SKM-1 treated with dmso at 0.1 percent for 144 hours (cell line): ENCODE results near the gene ABCC8.

Experiments
- DNase-seq: peaks from one replicate; lab custom pipeline; 2025; ENCODE audit not compliant: unreplicated experiment; lab: John Stamatoyannopoulos, UW

ABCC8 gene

DNA sequence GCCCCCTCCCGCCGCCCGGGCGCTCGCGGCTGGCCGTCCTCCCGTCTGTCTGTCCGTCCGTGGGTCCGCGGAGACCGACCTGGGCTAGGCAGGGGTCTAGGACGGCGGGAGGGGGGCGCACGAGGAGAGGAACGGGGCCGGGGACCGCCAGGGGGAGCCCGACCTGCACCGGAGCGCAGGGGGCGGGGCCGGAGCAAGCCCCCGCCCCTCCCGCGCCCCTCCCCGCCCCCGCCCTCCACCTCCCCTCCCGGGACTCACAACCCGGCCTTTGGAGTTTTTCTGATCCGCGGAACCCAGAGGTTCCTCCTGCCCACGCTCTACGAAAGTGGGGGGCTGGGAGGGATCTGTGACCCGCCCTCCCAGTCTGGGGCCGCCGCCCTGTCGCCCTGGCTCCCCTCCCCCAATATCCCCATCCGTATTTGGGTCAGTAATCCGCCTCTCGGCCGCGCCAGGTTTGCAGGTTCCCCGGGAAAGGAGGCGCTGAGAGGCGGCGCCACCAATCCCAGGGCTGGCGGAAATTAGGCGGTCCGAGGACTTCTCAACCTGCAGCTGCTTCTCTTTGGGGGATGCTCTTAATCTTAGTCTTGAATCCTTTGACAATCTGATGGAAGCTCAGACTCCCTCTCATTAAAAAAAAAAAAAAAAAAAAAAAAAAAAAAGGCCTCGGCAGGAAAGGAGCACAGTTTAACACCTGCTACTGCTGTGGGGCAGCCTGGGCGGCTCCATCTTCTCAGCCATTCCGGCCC lies 87.3 kb downstream of the ABCC8 start:
- peak; percentile 50 for DNase-seq

DNA sequence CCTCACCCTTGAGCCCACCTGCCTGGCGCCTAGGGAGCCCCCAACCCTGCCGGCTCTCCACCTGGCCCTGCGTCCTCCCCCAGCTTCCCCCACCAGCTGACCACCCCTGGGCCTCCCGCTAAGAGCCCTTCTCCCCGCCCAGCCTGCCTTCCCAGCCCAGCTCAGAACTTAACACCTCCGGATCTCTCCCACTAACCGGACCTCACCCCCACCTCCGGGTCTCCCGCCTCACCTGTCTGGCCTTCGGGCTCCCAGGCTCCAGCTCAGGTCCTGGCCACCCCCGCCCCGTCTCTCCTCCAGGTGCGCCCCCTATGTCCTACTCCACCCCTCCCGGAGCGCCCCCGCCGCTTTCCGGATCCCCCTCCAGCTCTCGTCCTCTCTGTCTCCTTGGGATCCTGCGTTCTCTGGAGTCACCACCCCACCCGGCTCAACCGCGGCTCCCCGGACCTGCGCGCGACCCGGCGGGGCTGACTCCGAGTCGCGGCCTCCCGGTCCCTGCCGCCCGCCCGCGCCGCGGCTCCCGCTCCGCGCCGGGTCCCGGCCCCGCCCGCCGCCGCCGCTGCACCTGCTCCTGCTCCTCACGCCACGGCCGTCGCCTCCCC lies 87.9 kb downstream of the ABCC8 start, which contains the start of gene KCNJ11:
TSS of gene KCNJ11 (minus strand) at position 51 of the 602 bp plus-strand sequence. CDS start 568 bp downstream, outside the sequence.
- DNase-seq, result no peak

DNA sequence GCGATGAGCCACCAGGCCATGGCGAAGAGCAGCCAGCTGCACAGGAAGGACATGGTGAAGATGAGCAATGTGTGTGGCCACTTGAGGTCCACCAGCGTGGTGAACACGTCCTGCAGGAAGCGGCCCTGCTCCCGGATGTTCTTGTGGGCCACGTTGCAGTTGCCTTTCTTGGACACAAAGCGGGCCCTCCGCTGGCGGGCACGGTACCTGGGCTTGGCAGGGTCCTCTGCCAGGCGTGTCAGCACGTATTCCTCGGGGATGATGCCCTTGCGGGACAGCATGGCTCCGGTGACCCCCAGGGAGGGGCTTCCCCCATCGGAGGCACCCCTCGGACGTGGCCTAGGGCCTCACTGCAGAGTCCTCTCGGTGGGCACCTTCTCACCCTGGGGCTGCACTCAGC lies 88.8 kb downstream of the ABCC8 start:
- no peak for DNase-seq

- no peak for DNase-seq
These were observed 89.4 kb downstream of the ABCC8 start for GRCh38 chr11:17387254-17387653.

DNA sequence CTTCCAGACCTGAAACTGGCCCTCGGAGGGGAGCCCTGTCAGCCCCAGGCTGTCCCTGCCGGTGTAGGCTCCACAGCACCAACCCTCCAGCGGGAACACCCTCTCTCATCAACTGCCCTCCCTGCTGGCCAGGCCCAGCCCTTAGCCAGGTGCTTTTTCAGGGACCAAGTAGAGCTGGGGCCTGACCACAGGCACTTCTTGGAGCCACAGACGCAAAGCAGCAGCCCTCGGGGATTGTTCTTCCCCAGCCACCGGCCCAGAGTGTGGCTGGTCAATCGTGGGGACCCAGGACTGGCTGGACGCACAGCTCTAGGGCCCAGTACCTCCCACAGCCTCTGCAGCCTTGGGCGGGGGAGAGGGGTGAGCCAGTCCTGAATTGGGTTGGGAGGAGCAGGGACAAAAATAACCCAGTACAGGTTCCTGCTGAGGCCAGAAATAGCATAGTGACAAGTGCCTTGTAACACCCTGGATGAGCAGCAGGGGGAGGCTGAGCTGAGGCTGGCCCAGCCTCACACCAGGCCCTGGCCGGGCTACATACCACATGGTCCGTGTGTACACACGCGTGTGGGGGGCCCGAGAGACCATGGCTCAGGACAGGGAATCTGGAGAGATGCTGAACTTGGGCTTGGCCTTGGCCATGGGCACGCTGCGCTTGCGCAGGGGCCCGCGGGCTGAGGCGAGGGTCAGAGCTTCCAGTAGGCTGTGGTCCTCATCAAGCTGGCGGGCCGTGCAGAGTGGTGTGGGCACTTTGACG lies 90.1 kb downstream of the ABCC8 start:
- DNase-seq, result peak; percentile 71

DNA sequence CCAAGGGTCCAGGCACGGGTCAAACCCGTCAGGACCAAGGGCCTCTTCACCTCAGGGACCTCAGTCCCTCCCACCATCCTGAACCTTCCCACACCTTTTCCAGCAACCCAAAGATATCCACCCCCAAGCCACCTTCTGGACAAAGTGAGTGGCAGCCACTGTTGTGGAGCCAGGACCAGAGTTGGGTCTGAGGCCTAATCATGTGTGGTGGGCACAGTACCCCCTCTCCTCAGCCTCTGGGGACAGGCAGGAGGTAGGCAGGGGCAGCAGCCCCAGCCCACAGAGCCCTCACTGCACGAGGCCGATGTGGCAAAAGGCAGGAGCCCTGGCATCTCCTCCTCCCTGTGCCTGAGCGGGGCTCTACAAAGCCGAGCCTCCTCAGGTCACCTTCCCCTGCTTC lies 90.7 kb downstream of the ABCC8 start:
- DNase-seq, result no peak

DNA sequence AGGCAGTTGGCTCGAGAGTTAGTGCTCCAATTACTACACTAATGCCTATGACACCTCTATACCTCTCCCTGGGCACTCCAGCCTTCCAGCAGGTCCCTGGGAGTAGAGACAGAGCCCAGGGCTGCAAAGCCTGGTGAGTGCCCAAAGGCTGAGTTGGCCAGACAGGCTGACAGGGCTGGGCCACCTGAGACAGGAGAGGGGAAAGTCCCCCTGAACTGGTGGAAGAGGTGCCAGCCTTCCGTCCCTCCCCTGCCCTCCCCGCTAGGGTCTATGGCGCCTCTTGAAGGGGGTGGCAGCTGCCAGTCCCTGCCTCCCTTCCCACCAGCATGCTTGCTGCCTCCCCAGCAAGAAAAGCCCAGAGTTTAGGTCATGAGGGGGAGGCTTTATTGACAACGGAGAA lies 91.2 kb downstream of the ABCC8 start:
- no peak for DNase-seq

GRCh38 chr11:17384002-17384511 lies 92.6 kb downstream of the ABCC8 start:
- peak; percentile 61 for DNase-seq

GRCh38 chr11:17383461-17383860 lies 93.2 kb downstream of the ABCC8 start:
- DNase-seq, result peak; percentile 71

DNA sequence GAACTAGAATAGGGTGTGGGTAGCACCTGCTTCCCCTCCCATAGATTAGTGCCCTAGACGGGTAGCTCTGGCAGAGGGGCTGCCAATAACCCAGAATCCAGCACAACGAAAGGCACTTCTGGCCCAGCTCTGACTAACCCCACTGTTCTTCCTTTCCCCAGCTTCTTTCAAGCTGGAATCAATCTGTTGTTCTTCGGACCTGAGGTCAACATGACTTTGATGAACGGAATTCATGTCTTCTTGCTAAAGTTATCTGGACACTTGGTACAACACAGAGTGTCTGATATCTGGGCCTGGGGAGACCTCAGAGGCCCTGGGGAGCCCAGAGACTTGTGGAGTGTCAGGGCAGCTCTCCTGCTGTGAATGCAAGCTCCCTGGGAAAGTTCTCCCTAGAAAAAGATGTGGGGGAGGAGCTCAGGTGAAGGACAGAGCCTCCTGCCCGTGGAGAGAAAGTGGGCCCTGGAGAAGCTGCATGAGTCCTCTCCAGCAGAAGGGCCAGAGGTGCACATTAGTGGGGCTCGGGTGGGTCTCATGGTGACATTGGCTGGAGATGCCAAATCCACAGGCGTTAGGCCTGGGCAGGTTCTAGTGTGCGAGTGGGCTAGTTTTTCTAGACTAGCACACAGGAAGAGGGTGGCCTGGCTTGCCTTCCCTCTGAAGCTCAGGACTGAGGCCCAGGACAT lies 94.5 kb downstream of the ABCC8 start:
- no peak for DNase-seq

DNA sequence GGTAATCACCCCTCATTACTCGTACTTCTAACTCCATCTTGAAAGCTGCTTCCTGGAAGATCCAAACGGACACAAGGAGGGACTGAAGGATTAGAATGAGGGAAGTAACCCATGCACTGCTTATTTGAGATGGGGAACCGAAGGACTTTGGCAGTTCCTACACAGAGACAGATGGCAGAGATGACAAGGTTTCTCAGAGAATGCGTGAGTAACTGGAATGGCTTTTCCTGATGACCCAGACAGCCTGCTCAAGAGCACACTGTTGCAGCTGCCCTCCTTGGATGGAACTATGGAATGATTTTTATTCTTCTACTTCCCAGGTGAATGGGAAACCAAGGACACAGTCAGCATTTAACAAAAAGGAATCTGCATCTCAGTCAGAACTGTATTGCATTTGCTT lies 95.5 kb downstream of the ABCC8 start:
- DNase-seq, result no peak

DNA sequence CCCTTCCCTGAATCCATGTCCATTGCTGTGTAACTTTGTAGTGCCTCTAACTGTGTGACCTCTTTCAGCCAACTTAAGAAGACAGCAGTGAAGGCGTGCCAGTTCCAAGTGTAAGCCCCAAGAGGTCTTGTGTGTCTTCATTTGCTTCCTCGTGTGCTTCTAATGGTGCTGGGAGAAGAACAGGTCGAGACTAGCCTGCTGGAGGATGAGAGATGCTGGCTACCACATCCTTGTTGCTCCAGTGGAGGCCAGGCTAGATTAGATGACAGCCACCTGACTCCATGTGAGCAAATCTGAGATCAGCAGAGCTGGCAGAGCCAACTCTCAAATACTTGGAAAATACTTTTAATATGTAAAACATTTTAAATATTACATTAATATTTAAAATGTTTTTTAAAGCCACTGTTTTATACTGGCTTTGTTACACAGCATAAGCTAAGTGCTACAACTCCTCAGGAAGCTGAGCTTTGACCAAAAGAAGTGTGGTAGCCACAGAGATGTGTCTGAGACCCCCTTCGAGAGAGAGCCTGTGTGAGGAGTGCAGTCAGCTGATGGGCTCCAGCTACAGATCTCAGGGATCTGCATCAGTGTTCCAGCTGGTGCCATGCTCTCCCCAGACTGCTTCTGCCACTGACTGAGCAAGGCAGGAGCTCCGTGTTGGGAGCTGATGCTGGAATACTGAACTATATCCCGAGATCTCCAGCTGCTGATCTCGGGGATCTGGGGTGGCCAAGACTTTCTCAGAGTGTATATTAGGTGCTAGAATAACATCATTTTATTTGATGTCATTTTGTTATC lies 97.1 kb downstream of the ABCC8 start:
- DNase-seq, result no peak

- DNase-seq, result no peak
These were observed 98.0 kb downstream of the ABCC8 start for GRCh38 chr11:17378655-17379054.

DNA sequence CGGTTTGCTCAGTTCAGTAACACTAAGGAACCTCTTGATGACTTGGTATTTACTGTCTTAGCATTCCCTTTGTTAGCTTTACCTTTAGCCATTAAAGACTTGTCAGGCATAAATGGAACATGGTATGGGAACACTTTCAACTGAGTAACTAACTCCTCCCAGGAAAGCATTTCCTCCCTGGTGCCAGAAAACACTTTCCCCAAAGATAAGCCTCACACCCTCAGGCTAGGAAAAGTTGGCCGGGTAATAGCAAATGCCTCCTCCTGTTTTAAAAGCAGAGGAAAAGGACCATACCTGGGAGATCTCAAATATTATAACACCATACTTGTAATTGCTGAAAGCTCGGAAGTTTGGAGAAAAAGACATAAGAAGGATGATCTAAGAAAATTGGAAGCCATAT lies 100.2 kb downstream of the ABCC8 start:
- no peak for DNase-seq

DNA sequence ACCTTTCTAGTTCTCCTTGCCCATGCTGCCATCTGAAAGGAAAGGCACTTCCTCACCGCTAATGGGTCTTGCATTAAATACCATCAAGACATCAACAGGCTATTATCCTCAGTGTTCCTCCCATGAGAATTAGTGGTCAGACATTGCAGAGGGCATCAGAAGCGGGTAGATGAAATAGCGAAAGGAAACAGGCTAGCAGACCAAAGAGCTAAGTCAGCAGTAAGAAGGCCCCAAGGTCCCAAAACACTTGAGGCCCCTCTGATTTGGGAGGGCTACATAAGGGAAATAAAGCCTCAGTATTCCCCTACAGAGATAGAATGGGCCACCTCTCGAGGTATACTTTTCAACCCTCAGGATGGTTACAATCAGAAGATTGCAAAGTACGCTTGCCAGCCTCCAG lies 101.1 kb downstream of the ABCC8 start:
- no peak for DNase-seq

DNA sequence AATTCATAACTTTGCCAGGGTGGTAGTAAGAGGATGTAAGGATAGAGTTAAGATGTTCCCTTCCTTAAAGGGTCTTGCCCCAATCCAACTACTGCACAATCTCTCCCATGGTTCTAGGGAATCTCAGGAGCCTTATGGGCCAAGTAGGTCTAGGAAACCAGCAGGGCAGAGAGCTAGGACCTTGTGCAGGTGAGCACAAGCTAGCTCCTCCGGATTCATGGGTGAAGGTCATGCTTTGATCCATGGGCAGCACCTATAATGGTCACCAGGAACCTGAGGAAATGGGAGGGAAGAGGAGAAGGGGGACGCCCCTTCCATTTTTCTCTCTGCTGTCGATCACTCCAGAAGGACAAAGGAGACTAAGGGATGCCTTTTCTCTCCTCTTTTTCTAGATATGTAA lies 105.0 kb downstream of the ABCC8 start:
- no peak for DNase-seq

DNA sequence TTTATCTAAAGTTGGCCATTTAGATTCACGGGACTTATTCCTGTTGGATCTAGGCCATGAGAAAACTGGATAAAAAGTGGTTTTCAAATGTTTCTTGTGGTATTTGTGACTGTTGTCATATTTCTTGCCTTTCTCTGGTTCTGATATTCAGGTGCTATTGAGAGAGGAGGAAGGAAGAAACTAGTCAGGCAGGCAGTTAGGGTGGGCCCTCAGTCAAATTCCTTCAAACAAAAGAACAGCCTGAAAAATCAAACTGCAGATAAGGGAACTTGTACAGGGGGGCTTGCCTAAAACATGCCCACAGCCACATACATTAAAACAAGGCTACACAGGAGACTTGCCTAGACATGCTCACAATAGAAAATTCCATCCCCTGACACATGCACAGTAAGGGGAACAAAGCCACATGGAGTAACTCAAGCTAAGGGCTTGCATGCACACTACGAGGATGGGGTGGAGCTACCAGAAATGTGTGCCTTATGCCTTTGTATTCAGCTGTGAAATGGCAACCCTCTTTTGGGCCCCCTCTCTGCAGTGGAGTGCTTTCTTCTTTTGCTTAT lies 106.9 kb downstream of the ABCC8 start:
- no peak for DNase-seq

GRCh38 chr11:17369094-17369493 lies 107.6 kb downstream of the ABCC8 start:
- no peak for DNase-seq

- no peak for DNase-seq
These were observed 108.1 kb downstream of the ABCC8 start for GRCh38 chr11:17368551-17368950.

- no peak for DNase-seq
These were observed 110.2 kb downstream of the ABCC8 start for GRCh38 chr11:17366495-17366894.
